ENCODE measurements around the gene PLCB1.

PLCB1 gene

GRCh38 chr20:8251201-8251575, 119.1 kb downstream of the PLCB1 start:
- no peak for TF ChIP-seq CTCF (IDR thresholded peaks at IDR 0.05; ENCODE audit: low read depth, low read length)
- no peak overlapping the region for H3K4me3 ChIP-seq (ENCODE audit: low read depth, low read length)

DNA sequence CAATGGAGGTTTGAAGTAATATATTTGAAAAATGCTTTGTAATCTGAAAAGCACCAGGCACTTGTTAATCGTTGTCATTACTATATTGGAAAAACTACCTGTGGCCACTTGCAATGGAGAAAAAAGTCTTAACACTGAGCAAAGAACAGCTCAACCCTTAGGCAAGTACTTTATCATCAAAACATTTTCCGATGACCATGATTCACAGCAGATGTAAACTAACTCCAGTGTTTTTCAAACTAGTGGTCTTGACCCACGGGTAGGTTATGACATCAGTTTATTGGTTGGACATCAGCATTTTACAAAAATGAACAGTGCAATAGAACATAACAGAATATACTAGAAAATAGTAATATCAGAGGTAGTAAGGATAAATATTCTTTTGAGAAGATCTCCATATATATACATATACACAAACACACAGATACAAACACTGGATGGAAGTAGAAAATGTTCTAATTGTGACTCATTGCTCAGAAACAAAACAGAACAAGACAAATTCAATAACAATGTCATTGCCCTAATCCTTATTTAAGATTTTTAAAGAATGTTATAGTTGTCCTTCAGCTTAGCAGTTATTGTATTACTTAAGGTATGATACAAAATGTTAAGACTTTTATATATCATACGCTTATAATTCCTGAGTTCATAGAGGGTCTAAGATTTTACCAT, 123.0 kb downstream of the PLCB1 start:
- no peak overlapping the region for H3K4me3 ChIP-seq (ENCODE audit: low read depth, low read length)
- no peak for TF ChIP-seq CTCF (IDR thresholded peaks at IDR 0.05; ENCODE audit: low read depth, low read length)

DNA sequence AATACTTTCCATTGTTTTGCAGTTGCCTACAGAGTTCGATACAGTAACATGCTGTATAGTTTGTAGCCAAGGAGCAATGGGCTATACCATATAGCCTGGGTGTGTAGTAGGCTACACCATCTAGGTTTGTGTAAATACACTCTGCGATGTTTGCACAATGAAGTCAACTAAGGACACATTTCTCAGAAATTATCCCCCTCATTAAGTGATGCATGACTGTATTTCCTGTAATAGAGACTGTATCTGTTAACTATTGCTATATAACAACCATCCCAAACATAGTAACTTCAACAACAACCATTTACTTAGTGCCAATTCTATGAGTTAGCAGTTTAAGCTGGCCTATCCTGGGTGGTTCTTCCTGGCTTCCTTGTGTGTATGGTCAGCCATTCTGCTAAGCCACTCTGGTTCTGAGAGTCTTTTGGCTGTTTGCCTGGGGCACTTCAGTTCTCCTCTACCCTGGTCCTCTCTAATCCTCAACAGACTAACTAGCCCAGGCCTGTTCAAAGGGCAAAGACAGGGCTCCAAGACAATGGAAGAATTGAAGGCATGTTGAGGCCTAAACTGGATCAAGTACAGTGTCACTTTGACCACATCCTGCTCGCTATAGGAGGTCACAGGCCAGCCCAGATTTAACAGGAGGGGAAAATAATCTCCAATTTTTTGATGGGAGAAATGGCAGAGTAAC, 124.0 kb downstream of the PLCB1 start:
- TF ChIP-seq CTCF (IDR thresholded peaks at IDR 0.05; ENCODE audit: low read depth, low read length): no peak
- H3K4me3 ChIP-seq (ENCODE audit: low read depth, low read length): no peak overlapping the region

GRCh38 chr20:8260837-8261251, 128.8 kb downstream of the PLCB1 start:
- H3K4me3 ChIP-seq (ENCODE audit: low read depth, low read length): no peak overlapping the region
- no peak for TF ChIP-seq CTCF (IDR thresholded peaks at IDR 0.05; ENCODE audit: low read depth, low read length)

GRCh38 chr20:8262721-8263120, 130.7 kb downstream of the PLCB1 start:
- TF ChIP-seq CTCF (IDR thresholded peaks at IDR 0.05; ENCODE audit: low read depth, low read length): no peak

GRCh38 chr20:8265588-8265987, 133.5 kb downstream of the PLCB1 start:
- TF ChIP-seq CTCF (IDR thresholded peaks at IDR 0.05; ENCODE audit: low read depth, low read length): no peak
- no peak overlapping the region for H3K4me3 ChIP-seq (ENCODE audit: low read depth, low read length)

More at GRCh38 chr20:8262721-8263120, 130.7 kb downstream of the PLCB1 start:
- H3K4me3 ChIP-seq (ENCODE audit: low read depth, low read length): no peak overlapping the region

DNA sequence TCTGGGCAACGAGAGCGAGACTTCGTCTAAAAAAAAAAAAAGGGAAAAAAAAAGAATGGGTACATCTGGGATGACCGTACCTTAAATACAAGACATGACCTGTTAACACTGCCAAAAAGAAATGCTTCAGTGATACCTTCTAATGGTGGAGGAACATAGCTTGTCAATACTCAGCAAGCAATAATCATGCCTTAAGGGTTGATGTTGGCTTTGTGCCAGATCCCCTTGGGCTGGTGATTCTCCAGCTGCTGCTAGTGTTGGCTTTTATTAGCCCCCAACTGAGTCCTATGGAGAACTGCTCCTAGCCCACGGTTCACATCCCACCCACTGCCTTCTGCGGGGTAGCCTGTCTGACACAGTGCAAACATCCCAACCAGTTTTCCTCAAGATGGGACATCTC, 134.9 kb downstream of the PLCB1 start:
- TF ChIP-seq CTCF (IDR thresholded peaks at IDR 0.05; ENCODE audit: low read depth, low read length): no peak
- H3K4me3 ChIP-seq (ENCODE audit: low read depth, low read length): no peak overlapping the region
